Colonic mucosa (tissue), 4 donors: ENCODE results near the gene DNMT3A. TPM values are rescaled to one million over a fixed set of nuclear protein-coding genes. Genes with fewer than 3 reads are reported as not detected.

Experiments used
- DNase-seq: peaks from one replicate; pipeline ENCODE4 v3.0.0-alpha.2; 2020
- H3K27ac ChIP-seq: fragments of 200-600 bp; one replicate; pipeline ENCODE4 v1.8.0; 2021
- H3K27me3 ChIP-seq: fragments of 200-600 bp; one replicate; pipeline ENCODE4 v1.8.0; 2021
- H3K36me3 ChIP-seq: fragments of 200-600 bp; one replicate; pipeline ENCODE4 v1.8.0; 2021
- H3K4me1 ChIP-seq: fragments of 200-600 bp; one replicate; pipeline ENCODE4 v1.8.0; 2021; ENCODE audit warnings: mild to moderate bottlenecking
- H3K4me3 ChIP-seq: fragments of 200-600 bp; one replicate; pipeline ENCODE4 v1.8.0; 2021
- H3K9ac ChIP-seq, 2 donors: one replicate each; pipeline ENCODE4 v1.7.0; 2013; ENCODE audit warnings: control low read depth in 2 of 2, low read depth in 2 of 2, low read length in 2 of 2
- H3K9me3 ChIP-seq: fragments of 200-600 bp; one replicate; pipeline ENCODE4 v1.8.0; 2021
- CTCF ChIP-seq: fragments of 200-600 bp; IDR thresholded peaks from one replicate; pipeline ENCODE4 v1.8.0; 2022; ENCODE audit warnings: antibody characterized with exemption, mild to moderate bottlenecking
- intact Hi-C: fragments of 100-400 bp; cut with DNase I; formaldehyde crosslinking; loops from one replicate; pipeline ENCODE4 v1.14.1; 2022
- total RNA-seq, 2 donors: library from RNA; stranded (reverse); fragmentation: NEBNext Ultra II Directional in 1 of 2; extraction: Animal tissue kit (Norgen Biotek cat#: 25700) in 1 of 2; gene quantifications; one replicate each; pipeline ENCODE4 v1.2.1, GENCODE V29; 2021
- donor health status: healthy.
- donor health status: DM: no; HTN: no; CAD: no.
- donor health status: DM: no; HTN: no; CAD: no.

The DNMT3A gene
- total RNA-seq, 2 donors from 2014 or later, result 30.8 to 44.5 TPM

DNA sequence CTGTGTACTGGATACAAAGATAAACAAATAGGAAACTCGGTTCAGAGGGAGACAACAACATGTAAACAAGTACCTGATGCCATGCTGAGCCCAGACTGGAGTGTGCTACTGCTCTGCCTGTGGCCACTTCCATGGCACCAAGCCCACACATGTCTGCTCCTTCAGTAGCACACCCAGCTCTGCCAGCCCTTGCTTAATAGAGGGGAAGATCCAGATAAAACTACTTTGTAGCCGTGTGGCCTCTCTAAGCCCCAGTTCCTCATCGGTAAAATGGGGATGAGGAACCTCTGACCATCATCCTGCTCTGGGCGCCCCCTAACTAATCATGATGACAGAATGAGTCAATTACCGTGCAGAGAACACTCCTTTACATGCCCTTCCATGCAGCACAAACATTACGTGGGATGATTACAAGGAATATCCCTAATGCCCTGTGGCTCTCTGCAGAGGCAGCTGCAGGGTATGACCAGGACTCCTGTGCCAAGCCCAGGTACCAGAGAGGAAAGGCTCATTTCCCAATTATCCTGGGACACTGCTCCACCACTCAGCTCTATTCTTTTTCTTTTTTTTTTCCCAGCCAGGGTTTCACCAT, 34.9 kb downstream of the DNMT3A start:
- H3K9me3 ChIP-seq, result no peaks in the 10 kb centered on the region
- TF ChIP-seq CTCF, result no peak
- peaks cover 7% of the 10 kb centered on the region for H3K36me3 ChIP-seq
- no peak overlapping the region for H3K9ac ChIP-seq
- H3K27ac ChIP-seq, result no peak overlapping the region
- peaks cover 13% of the 10 kb centered on the region for H3K4me1 ChIP-seq
- H3K27me3 ChIP-seq, result no peaks in the 10 kb centered on the region
- no peak overlapping the region for H3K4me3 ChIP-seq
- intact Hi-C loops, result no loop called here
- no peak for DNase-seq

DNA sequence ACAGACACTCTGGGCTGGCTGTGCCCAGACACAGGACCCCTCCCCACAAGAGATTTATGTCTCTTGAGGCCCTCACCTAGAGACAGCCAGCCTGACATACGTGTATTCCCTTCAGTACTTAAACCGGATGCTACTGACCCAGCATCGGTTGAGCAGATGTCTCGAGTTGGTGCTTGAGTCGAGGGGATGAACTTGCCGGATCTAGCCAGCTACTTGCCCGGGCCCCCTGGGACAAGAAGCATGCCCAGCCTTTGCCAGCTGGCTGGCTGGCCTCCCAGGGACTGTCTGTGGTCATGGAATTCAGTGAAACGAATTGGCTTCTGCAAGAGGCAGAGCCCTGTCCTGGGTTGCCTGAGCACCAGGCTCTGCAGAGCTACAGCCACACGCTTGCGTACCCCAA, 36.0 kb downstream of the DNMT3A start:
- no peaks in the 10 kb centered on the region for H3K27me3 ChIP-seq
- no peak for DNase-seq
- intact Hi-C loops, result no loop called here
- no peak overlapping the region for H3K27ac ChIP-seq
- no peak overlapping the region for H3K9ac ChIP-seq
- peaks cover 7% of the 10 kb centered on the region for H3K36me3 ChIP-seq
- TF ChIP-seq CTCF, result no peak
- H3K9me3 ChIP-seq, result no peaks in the 10 kb centered on the region
- peaks cover 4% of the 10 kb centered on the region for H3K4me1 ChIP-seq
- no peak overlapping the region for H3K4me3 ChIP-seq

- DNase-seq, result no peak
- Histone ChIP-seq H3K36me3 (peaks cover 7% of the 10 kb centered on the region), H3K27me3 (no peaks in the 10 kb centered on the region), H3K9ac (no peak overlapping the region), H3K4me1 (no peaks in the 10 kb centered on the region), H3K9me3 (no peaks in the 10 kb centered on the region), H3K27ac (no peak overlapping the region), H3K4me3 (no peak overlapping the region)
- intact Hi-C loops, result no loop called here
- TF ChIP-seq CTCF, result no peak
Measured at GRCh38 chr2:25304826-25305596, 36.7 kb downstream of the DNMT3A start.

DNA sequence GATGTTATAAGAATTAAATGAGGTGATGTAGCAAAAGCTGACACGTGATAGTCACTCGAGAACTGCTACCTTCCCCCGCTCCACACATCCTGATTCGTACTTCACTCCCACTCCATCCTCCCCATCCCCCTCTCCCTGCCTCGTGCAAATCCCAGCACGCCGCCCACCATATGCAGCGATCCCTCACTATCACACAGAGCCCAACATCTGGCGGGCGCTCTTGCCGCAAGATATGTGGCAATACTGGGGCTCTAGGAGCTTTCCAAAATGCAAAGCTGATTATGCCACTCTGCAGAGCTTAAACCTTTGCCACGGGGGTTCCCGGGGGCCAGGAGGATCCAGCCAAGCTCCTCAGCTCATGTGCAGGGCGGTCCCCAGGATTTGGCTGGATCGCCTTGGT, 37.4 kb downstream of the DNMT3A start:
- no peak for TF ChIP-seq CTCF
- Histone ChIP-seq H3K4me1 (no peaks in the 10 kb centered on the region), H3K4me3 (no peak overlapping the region), H3K9me3 (no peaks in the 10 kb centered on the region), H3K27me3 (no peaks in the 10 kb centered on the region), H3K27ac (no peak overlapping the region), H3K9ac (no peak overlapping the region), H3K36me3 (peaks cover 10% of the 10 kb centered on the region)
- intact Hi-C loops, result no loop called here
- no peak for DNase-seq

DNA sequence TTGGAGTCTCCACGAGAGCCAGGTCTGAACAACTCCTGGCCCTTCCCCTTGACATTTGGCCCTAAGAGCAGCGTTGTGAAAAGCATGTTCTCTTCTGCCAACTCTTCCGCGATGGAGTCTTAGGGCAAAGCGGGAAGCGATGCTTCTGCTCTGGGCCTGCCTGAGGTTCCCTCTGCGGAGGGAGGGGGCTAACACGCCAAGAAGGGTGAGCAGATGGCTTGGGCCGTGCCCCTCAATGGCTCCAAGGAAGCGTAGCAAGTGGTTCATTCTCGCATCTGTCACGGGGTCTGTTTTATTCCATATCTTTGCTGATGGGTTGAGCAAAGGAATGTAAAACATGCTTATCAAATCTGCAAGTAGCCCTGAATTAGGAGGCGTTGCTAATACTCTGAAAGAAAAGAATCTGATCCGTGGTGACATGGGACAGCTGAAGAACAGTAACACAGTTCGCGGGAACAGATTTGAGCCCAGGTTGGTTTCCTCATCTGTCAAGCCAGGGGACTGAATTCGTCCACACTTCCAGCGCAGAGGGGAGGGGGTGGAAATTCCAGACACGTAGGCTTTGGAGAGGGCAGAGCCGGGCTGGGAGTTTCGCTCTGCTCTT, 38.0 kb downstream of the DNMT3A start:
- Histone ChIP-seq H3K9ac (no peak overlapping the region), H3K4me1 (no peaks in the 10 kb centered on the region), H3K9me3 (no peaks in the 10 kb centered on the region), H3K27ac (no peak overlapping the region), H3K27me3 (no peaks in the 10 kb centered on the region), H3K4me3 (no peak overlapping the region), H3K36me3 (peaks cover 13% of the 10 kb centered on the region)
- no peak for TF ChIP-seq CTCF
- intact Hi-C loops, result no loop called here
- DNase-seq, result no peak
